NCI-H524 (cell line): ENCODE results near the gene ATG13.

Experiments
- DNase-seq, 2 experiments: peaks; one replicate each; lab custom pipeline; 2025; lab: John Stamatoyannopoulos, UW

ATG13 gene

GRCh38 chr11:46675949-46676348 is 58.6 kb downstream of the ATG13 start:
- no peak for DNase-seq

GRCh38 chr11:46676436-46677158 is 59.2 kb downstream of the ATG13 start:
- no peak for DNase-seq

- DNase-seq = no peak
These were observed 59.8 kb downstream of the ATG13 start for GRCh38 chr11:46677169-46677568.

- DNase-seq = no peak
These were observed 60.8 kb downstream of the ATG13 start for GRCh38 chr11:46677991-46678740.

- no peak for DNase-seq
These were observed 61.4 kb downstream of the ATG13 start for GRCh38 chr11:46678741-46679130.

GRCh38 chr11:46679241-46680163 is 62.1 kb downstream of the ATG13 start:
- DNase-seq = no peak

- DNase-seq = no peak
These were observed 62.9 kb downstream of the ATG13 start for GRCh38 chr11:46680164-46680760.

- DNase-seq = no peak
These were observed 63.5 kb downstream of the ATG13 start for GRCh38 chr11:46680815-46681214.

GRCh38 chr11:46681814-46682213 is 64.5 kb downstream of the ATG13 start:
- DNase-seq = no peak

- DNase-seq = no peak
These were observed 65.7 kb downstream of the ATG13 start for GRCh38 chr11:46682773-46683752.

- no peak for DNase-seq
These were observed 67.0 kb downstream of the ATG13 start for GRCh38 chr11:46684367-46684766.

- no peak for DNase-seq
These were observed 69.8 kb downstream of the ATG13 start for GRCh38 chr11:46686886-46687795.

- no peak for DNase-seq
These were observed 73.3 kb downstream of the ATG13 start for GRCh38 chr11:46690702-46691101.

- DNase-seq = no peak
These were observed 75.1 kb downstream of the ATG13 start for GRCh38 chr11:46692450-46692849.

- no peak for DNase-seq
These were observed 76.3 kb downstream of the ATG13 start for GRCh38 chr11:46693597-46694012.

- DNase-seq = no peak
These were observed 76.7 kb downstream of the ATG13 start for GRCh38 chr11:46694072-46694471.

GRCh38 chr11:46694607-46695006 is 77.3 kb downstream of the ATG13 start:
- DNase-seq = no peak

- DNase-seq = no peak
These were observed 78.2 kb downstream of the ATG13 start for GRCh38 chr11:46695345-46696211.

- DNase-seq = no peak
These were observed 78.8 kb downstream of the ATG13 start for GRCh38 chr11:46696212-46696558.
